Epithelial cell of esophagus (primary cell): ENCODE results near the gene ADAM12.
A peak's percentile ranks its signal among the peaks of the same experiment; 100 is the strongest.

Source experiments
- DNase-seq: peaks from one replicate; pipeline ENCODE4 v3.0.0; 2010; ENCODE audit warnings: low read depth
- H3K4me3 ChIP-seq: 2 replicates; pipeline ENCODE4 v1.5.1; 2011; ENCODE audit warnings: mild to moderate bottlenecking, low read length, control low read depth
- TF ChIP-seq, protein P1 (sequence below): IDR thresholded peaks from 2 replicates; pipeline ENCODE4 v1.5.1; 2011; ENCODE audit warnings: low read depth, mild to moderate bottlenecking, low read length, control low read depth, inconsistent platforms; ENCODE audit not compliant: insufficient read depth; ENCODE audit errors: missing control alignments

ADAM12 gene

DNA sequence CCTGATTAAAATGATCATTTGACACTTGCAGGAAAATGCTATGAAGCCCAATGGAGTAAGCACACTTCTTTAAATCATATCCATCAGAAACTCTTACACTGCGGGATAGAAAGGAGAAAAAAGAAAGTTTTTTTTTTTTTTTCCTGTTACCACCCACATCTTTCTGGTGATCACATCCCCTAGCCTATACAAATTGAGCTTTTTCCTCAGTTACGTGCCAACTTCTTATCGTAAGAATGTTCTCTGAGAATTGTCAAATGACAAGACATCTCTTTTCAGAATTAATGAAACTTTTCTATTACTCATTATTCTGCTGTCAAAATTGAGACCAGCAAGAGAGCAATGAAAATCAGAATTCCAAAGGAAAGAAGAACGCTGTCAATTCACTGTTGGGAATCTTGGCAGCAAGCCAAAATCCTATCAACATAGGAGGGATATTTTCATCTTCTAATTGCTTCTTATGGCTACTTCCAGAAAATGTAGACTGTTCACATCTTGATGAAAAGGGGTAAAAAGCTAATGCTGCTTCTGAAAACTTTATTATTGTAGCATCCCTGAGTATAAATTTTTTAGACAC lies 179.5 kb downstream of the ADAM12 start:
- TF ChIP-seq, protein P1, sequence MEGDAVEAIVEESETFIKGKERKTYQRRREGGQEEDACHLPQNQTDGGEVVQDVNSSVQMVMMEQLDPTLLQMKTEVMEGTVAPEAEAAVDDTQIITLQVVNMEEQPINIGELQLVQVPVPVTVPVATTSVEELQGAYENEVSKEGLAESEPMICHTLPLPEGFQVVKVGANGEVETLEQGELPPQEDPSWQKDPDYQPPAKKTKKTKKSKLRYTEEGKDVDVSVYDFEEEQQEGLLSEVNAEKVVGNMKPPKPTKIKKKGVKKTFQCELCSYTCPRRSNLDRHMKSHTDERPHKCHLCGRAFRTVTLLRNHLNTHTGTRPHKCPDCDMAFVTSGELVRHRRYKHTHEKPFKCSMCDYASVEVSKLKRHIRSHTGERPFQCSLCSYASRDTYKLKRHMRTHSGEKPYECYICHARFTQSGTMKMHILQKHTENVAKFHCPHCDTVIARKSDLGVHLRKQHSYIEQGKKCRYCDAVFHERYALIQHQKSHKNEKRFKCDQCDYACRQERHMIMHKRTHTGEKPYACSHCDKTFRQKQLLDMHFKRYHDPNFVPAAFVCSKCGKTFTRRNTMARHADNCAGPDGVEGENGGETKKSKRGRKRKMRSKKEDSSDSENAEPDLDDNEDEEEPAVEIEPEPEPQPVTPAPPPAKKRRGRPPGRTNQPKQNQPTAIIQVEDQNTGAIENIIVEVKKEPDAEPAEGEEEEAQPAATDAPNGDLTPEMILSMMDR = no peak

DNA sequence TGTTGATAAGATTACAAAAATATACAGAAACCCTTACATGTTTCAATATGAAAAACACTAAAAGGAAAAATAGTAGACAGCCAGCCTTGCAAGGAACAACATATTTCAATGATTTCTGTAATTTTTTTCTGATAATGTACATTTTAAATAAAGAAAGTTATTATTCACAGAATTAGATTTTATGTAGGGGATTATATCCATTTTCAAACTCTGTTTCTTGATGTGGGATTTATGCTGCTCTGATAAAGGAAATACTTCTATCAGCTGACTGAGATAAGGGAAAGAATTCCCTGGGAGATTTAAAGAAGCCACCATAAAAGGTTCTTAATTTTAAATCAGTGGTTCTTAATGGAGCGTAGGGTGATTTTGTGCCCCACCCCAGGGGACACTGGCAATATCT lies 180.4 kb downstream of the ADAM12 start:
- TF ChIP-seq, protein P1 = no peak
- H3K4me3 ChIP-seq = no peak overlapping the region
- no peak for DNase-seq

More for the DNA sequence above, 179.5 kb downstream of the ADAM12 start:
- no peak overlapping the region for H3K4me3 ChIP-seq
- DNase-seq = no peak

DNA sequence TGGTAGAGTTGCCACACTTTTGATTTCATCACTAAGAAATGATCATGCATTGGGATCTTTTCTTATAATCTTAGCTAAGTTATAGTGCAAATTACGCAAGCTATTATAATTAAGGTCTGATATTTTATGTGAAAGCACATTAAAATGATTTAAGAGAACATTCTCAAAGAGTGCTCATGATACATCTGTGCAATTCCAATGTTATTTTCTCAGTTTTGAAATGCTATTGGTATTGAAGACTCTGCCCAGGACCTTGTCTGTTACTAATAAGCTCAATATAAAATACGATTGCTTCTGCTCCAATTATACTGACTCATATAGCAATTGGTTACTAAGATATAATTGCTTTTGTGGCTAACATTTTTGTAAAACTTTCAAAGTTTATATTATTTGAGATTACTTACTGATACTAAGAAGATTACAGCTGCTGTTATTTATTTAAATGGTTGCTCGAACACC lies 180.9 kb downstream of the ADAM12 start:
- TF ChIP-seq, protein P1 = no peak
- DNase-seq = no peak
- H3K4me3 ChIP-seq = no peak overlapping the region

DNA sequence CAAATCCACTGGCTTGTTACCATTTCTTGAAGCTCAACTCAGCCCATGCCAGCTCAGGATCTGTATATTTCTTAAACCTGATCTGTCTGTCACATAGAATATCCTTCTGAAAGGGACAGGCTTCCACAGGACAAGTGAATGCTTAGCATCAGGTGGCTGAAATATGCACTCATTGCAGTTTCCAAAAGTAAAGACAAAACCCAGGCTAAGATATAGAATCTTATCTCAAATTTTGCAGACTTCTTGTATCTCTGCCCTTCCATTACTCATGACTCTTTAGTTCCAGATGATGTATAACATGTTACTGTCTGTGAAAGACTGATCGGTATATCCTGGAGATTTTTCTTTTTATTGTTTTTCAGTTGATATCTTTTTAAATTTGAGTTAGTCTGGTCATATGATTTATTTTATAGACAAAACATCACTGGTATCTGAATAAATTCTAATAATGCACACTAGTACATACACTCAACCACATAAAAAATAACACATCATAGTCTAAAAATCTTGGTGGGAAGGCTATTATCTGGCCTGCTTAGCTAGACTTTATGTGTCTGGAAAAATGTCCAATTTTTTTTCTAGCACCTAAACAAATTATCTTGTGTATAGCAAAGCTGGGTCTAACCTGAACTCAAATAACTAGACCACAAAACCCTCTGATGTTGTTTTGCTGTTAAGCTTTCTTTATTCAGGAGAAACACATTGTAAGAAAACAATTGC lies 182.6 kb downstream of the ADAM12 start:
- DNase-seq = no peak
- no peak overlapping the region for H3K4me3 ChIP-seq
- TF ChIP-seq, protein P1 = no peak

DNA sequence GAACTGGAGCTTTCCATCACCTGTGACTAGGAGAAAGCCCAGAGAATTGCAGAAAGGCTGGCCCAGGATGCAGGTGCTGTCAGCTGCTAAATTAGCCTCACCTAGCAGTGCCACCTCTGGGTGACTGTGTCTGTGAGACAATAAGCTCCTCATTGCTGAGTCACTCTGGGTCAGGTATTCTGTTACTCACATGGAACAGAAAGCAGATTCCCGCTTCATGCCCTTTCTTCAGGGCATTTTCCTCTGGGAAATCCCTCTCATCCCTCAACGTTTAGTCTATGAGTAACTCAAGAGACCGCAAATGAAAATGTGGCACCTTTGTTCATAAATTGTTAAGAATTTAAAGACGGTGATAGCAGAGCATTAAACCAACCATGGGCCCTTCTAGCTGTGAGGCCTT lies 184.0 kb downstream of the ADAM12 start:
- H3K4me3 ChIP-seq = no peak overlapping the region
- TF ChIP-seq, protein P1 = no peak
- peak; percentile 93 for DNase-seq

DNA sequence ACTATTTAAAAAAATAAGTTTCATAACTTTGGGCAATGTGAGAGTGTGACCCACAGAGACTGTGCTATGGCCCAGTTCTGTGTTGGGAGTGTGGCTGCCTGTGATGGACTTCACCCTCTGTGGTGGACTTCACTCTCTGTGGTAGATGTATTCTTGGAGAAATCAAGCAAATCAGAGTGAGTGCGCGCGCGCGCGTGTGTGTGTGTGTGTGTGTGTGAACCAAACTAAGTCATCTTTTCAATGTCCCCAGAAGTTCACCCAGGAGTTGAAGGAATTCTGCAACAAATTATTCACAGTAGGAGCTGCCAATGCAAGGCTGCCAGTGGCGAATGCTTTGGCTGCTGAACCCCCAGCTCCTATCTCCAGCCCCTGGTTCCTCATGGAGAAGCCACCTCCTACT lies 184.5 kb downstream of the ADAM12 start:
- no peak for DNase-seq
- no peak overlapping the region for H3K4me3 ChIP-seq
- TF ChIP-seq, protein P1 = no peak

DNA sequence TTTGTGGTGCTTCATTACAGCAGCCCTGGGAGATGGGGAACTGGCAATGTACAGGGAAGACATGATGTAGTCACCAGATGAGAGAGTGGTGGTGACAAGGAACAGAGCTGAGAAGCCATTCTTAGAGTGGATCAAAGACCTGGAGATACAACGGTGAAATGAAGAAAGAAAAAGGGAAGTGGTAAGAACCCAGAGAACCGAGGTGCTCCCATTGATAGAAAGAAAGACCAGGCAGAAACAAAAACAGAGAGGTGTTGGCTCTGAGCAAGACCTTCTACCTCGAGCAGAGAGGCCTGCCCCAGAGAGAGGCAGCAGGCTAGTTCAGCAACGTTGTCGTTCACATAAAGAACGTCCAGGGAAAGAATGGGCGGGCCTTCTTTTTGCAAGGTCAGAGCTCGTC lies 186.7 kb downstream of the ADAM12 start:
- DNase-seq = no peak
- H3K4me3 ChIP-seq = no peak overlapping the region
- TF ChIP-seq, protein P1 = no peak
